ENCODE measurements around the gene CRTC1.

CRTC1 gene

DNA sequence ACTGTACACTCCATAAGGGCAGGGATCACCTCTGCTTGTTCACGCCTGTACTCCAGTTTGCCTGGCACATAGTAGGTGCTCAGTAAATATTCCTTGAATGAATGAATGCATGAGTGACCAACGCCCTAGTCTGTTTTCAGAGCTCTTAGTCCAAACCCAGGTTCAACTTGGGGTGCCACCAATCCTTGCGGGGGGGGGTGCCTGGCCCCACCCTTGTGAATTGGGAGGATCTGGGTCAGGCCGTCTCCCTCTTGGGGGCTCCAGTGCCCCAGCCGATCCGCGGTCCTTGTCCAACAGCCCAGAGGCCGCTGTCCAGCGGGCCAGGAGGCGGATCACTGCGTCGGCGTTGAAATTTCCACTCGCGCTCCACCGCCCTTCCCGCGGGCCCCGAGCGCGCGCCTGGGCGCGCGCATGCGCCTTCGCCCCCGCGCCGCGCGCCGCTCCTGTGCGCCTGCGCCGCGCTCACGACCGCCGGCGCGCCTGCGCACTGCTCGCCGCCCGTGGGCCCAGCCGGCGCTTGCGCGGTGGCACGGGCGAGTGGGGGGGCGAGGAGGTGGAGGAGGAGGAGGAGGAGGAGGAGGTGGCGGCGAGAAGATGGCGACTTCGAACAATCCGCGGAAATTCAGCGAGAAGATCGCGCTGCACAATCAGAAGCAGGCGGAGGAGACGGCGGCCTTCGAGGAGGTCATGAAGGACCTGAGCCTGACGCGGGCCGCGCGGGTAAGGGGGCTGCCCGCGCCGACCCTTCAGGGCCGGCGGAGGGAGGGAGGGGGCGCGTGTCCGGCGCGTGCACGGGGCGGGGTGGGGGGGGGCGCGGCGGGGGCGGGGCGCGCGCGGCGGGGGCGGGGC lies at the start of gene CRTC1:
TSS of gene CRTC1 (plus strand) at position 572 of the 849 bp plus-strand sequence. CDS start at position 595, 23 bp downstream.
- peak; percentile 91 for DNase-seq (ENCODE audit: low read depth)

- no peak for DNase-seq (ENCODE audit: low read depth)
Observed at GRCh38 chr19:18634612-18635297, 48.7 kb upstream of the CRTC1 start.

GRCh38 chr19:18635831-18636182 lies 47.7 kb upstream of the CRTC1 start:
- no peak for DNase-seq (ENCODE audit: low read depth)

DNA sequence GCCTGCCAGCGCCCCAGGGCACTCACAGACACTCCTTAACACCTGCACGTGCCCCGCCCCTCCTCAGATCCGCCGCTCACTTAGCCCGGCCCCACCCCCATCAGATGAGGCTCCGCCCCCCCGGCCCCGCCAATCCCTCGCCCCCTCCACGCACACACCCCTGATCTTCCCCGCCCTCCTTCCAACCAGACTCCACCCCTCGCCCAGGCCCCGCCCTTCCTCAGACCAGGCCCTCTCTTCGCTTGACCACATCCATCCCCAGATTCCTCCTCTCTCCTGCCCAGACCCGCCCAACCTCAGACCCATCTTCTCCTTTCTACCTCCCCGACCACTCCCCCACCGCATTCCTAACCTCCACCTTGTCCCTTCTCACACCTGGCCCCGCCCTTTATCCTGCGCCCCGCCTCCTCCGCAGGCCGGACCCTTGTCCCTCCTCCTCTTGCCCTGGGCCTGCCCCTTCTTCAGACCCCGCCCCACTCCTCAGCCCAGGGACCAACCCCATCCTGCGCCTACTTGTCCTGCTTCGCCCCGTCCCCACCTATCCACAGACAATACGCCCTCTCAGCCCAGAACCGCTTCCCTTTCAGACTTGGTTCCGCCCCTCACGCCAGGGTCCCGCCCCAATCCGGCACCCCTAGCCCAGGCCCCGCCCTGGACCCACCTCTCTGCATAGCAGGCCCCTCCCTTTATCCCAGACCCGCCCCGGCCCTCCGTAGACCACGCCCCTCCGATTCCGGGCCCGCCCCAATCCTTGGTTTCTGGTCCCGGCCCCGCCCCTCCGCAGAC lies 47.1 kb upstream of the CRTC1 start:
- DNase-seq (ENCODE audit: low read depth) = peak; percentile 99

- no peak for DNase-seq (ENCODE audit: low read depth)
Observed at GRCh38 chr19:18636969-18637629, 46.4 kb upstream of the CRTC1 start, which contains the start of gene KLHL26. TSS of gene KLHL26 (plus strand) at chr19:18637028. CDS start at chr19:18637055, 27 bp downstream.

DNA sequence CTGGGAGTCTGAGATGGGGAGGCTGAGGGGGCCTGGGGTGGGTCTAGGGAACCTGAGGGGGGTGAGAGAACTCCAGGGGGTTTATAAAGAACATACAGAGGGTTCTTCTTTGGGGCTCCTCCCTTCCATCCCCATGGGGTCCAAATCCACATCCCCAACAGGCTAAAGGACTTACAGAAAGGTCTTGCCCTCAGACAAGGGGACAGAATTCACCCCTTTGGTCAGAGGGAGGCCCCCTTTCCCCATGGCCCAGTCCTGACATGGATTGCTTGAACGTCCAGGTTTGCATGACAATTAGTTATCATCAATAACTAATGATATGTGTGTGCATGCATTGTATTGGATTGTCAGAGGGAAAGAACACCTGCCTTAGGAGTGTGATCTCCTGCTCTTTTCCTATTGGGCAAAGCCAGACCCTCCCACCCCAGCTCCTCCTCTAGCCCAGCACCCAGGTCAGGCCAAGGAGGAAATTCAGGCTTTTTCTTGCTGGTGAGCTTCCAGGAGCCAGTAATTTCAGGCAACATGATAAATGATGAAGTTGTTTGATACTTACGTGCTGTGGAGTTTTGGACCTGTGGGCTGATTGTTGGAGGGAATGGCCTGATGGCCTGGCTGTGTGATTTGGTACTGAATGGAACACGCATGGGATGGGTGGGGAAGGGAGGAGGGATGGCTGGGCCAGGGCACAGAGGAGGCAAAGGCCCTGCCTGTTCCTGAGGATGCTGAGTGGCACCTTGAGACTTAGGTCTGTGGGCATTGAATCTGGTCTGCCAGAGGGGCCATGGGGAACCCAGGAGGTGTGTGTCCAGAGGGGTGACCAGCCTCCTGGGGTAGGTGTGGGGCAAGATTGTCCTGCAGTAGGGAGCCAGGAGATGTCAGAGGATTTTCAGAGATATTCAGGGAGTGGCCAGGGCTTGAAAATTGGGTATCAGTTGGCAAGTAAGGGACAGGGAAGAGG lies 45.5 kb upstream of the CRTC1 start:
- DNase-seq (ENCODE audit: low read depth) = no peak

DNA sequence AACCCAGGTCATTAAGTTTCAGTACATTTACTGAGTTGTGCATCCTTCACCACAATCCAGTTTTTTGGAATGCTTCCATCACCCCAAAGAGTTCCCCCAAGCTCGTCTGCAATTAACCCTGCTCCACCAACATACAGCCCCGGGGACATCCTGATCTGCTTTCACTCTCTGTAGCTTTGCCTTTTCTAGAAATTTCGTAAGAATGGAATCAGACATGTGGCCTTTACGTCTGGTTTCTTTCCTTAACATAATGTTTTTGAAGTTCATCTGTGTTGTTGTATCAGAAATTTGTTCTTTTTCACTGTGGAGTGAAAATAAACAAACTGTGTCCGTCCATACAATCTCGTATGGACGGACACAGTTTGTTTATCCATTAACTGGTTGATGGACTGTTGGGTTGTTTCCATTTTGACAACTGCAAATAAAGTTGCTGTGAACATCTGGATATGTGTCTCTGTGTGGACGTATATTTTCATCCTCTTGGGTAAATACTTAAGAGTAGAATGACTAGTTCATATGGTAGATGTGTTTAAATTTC lies 43.7 kb upstream of the CRTC1 start:
- no peak for DNase-seq (ENCODE audit: low read depth)

- no peak for DNase-seq (ENCODE audit: low read depth)
Observed at GRCh38 chr19:18644196-18645034, 39.1 kb upstream of the CRTC1 start.

DNA sequence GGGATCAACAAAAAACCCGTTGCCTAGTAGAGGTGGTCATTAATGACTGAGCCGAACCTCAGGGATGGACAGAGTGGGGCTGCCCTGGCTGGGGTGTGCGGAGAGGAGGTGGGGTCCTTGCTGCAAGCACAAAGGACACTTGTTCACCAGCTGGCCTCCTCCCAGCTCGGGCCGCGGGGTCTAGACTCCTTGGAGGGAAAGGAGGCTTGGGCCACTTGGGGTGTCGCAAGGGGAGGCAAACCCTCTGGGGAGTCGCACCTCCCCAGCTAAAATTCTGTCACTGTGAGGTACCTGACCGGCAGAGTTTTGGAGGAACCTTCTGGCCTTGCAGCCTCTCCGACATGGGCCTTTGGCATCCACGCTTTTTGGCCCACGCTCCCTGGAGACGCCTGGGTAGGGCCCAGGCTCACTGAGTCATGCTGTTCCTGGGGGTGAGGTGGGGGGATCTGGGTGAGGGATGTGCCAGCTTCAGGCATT lies 38.4 kb upstream of the CRTC1 start:
- DNase-seq (ENCODE audit: low read depth) = no peak

GRCh38 chr19:18646535-18647370 lies 36.7 kb upstream of the CRTC1 start:
- no peak for DNase-seq (ENCODE audit: low read depth)

DNA sequence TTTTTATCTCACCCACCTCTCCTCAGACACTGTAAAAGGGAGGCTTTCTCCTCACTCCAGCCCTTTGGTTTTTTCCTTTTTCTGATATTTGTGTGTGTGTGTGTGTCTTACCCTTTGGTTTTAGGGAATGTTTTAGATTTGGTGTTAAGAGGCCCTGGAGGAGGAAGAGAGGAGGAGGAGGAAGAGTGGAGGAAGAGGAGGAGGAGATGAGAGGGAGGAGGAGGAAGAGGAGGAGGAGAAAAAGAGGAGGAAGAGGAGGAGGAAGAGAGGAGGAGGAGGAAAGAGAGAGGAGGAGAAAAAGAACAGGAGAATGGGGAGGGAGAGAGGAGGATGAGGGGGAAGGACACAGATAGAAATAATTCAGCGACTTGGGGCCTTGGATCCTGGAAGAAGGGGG lies 36.1 kb upstream of the CRTC1 start:
- DNase-seq (ENCODE audit: low read depth) = no peak

DNA sequence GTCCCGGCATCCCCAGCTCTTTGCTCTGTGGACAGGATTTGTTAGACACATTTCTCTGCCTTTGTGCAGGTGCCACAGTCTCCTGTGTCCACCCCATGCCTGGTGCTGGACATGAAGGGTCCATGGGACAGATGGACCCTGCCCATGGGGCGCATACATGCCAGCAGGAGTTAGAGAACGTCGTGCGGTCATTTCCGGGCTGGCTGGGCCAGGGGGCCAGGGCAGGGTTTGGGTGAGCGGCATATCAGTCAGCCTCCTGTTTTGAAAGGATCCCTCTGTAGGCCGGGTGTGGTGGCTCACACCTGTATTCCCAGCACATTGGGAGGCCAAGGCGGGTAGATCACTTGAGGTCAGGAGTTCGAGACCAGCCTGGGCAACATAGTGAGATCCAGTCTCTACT lies 35.7 kb upstream of the CRTC1 start:
- no peak for DNase-seq (ENCODE audit: low read depth)

GRCh38 chr19:18648973-18649315 lies 34.5 kb upstream of the CRTC1 start:
- DNase-seq (ENCODE audit: low read depth) = no peak

DNA sequence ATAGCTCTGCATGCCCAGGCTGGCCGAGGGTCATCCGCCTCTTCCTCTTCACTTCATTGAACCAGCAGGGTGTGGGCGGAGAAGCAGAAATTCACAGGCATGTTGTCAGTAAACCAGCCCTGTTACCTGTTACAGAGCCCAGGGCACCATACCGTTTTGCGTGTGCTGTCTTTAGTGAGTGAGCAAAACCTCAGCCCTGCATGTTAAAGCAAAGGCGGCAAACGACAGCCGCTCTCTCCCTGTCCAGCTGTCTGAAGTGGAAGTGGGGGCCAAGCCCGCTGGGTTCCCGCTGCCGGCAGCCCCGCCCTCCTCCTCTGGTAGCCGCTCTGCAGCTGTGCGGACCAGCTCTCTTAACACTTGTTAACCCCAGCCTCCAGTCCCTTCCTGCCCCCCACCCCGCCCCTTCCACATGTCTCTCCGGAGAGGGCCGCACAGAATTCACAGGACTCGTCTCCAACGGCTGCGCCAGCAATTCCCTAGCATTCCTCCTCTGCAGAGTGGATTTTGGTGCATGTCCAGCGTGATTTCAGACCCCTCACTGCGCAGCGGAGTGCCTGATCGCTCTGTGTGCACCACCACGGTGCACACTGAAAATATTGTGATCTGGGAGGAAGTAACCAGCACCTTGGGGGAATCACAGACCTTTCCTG lies 34.0 kb upstream of the CRTC1 start:
- no peak for DNase-seq (ENCODE audit: low read depth)

DNA sequence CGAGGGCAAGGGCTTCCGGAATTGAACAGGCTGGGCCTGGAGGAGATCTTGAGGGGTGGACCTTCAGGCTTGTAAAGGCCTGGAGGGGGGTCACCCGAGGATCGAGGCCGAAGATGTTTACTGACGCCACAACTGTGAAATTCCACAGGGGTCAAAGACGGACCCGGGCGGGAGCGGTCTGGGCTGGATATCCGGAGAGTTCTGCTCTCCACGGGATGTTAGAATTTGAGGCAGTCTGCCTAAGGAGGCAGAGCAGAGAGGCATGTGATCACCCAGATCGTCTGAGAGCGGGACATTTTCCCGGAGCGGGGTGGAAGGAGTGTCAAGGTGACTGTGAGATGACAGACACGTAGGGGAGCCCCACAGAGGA lies 33.5 kb upstream of the CRTC1 start:
- no peak for DNase-seq (ENCODE audit: low read depth)

GRCh38 chr19:18650468-18651041 lies 32.9 kb upstream of the CRTC1 start:
- no peak for DNase-seq (ENCODE audit: low read depth)

DNA sequence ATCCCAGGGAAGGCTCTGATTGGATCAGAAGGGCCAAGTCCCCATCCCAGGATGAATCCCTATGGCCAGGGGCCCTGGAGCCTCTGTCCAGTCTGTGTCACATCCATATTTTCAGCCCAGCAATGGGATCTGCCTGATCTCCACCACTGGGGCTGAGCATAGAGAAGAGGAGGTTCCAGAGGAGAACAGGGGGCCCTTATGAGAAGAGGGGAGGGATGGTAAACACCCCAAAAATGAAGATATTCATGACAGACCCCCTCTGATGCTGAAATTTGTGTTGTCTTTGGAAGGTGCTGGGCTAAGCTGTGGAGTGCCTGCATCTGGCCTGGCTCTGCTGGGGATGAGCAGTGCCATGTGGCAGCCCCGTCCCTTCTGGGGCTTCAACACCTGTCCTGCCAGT lies 32.2 kb upstream of the CRTC1 start:
- DNase-seq (ENCODE audit: low read depth) = no peak

- no peak for DNase-seq (ENCODE audit: low read depth)
Observed at GRCh38 chr19:18651733-18652132, 31.7 kb upstream of the CRTC1 start.

Measured in stimulated activated CD4-positive, alpha-beta T cell treated with anti-CD3 and anti-CD28 coated beads, Interleukin-2, amount 100 ng/mL, for 4 hours (primary cell).